Motor neuron (in vitro differentiated cells): ENCODE results near the gene KRT7. TPM values are rescaled to one million over a fixed set of nuclear protein-coding genes. Genes with fewer than 3 reads are reported as not detected.

Experiments used
- ATAC-seq, 8 experiments: fragments of 200-7000 bp; cut with Tn5 transposase; replicated peaks in 6 of 8; 2 replicates each; pipeline ENCODE4 v1.8.0; 2021; ENCODE audit warnings: mild to moderate bottlenecking in 8 of 8, moderate library complexity in 8 of 8
- H3K27ac ChIP-seq, 2 donors: fragments of 250-450 bp; sonication (Bioruptor Pico); 2 replicates each; pipeline ENCODE4 v1.9.0; 2021; ENCODE audit warnings: antibody characterized with exemption in 2 of 2, mild to moderate bottlenecking in 2 of 2, moderate library complexity in 1 of 2
- H3K4me1 ChIP-seq, 2 donors: fragments of 250-450 bp; sonication (Bioruptor Pico); replicated peaks in 1 of 2; 2 replicates each; pipeline ENCODE4 v1.6.1; 2021; ENCODE audit warnings: antibody characterized with exemption in 2 of 2, mild to moderate bottlenecking in 2 of 2, moderate library complexity in 1 of 2
- H3K4me3 ChIP-seq, 5 donors: fragments of 250-450 bp; sonication (Bioruptor Pico); 2 replicates each; pipeline ENCODE4 v1.9.0; 2021; ENCODE audit warnings: antibody characterized with exemption in 5 of 5, mild to moderate bottlenecking in 5 of 5, moderate library complexity in 4 of 5
- WGBS, 10 experiments: fragments of 450-650 bp; shearing (Covaris generic); methylation state at CpG; one replicate each; pipeline ENCODE4 v1.0.0; 2022; 5-methylcytosine and 5-hydroxymethylcytosine counted together
- in situ Hi-C, 9 experiments: fragments of 400-800 bp; cut with MboI; loops; one replicate each; pipeline ENCODE4 v1.15.0; 2021; ENCODE audit warnings: low sequenced_read_pairs in 9 of 9, low pct_unique_long_range_greater_than_20kb in 2 of 9; ENCODE audit not compliant: unreplicated experiment in 9 of 9
- total RNA-seq, 8 experiments: library from RNA; unstranded; fragments of 300-600 nt; gene quantifications; 2 replicates each; pipeline versions ENCODE4 v1.2.3 to v1.2.4, GENCODE V29; 2022

Gene KRT7
- total RNA-seq, 8 experiments from 2014 or later = 0.78 to 5.8 (median 2.4) TPM; not detected in 2

DNA sequence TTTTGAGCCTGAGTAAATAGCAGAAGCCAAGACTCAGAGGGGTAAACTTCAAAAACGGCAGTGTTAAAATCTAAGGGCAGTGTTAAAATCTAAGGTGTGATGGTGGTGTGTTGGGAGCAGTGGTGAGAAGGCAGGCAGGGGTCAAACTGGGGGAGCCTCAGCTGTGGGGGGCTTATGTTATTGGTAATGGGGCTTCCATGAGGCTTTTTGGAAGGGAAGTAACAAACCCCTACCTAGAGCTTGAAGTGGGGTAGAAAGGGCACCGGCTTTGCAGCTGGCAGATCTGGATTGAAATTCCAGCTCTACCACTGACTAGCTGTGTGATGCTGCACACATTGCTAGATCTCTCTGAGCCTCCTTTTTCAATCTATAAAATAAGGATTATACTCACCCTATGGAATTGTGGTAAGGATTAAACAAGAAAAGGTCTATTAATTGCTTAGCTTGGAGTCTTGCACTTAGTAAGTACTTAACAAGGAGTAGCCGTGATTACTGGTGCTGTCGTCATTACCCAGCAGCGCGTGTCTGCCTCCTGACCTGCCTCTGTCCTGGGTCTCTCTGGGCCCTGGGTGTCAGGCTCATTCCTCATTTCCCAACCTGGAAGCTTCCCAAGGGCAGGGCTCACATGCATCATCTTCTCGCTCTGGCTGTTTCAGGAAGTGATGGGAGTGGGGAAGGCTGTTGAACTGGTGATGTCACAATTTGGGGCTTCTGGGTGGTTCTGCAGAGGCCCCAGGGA lies 22.7 kb upstream of the KRT7 start:
- WGBS, 10 experiments = 48 to 80% (median 69%) methylated on average over 1 to 5 of the region's 7 CpGs; no CpG with 5 or more reads in 4 of the 10 experiments
- H3K4me3 ChIP-seq = no peak overlapping the region
- H3K4me1 ChIP-seq = no peaks in the 10 kb centered on the region
- no peak overlapping the region for H3K27ac ChIP-seq
- in situ Hi-C loops = no loop called here
- peak in 2 of 8 experiments; percentile 68 to 89 for ATAC-seq

GRCh38 chr12:52210925-52211650 lies 22.0 kb upstream of the KRT7 start:
- 38 to 90% (median 63%) methylated on average over 2 to 7 of the region's 10 CpGs; no CpG with 5 or more reads in 2 of the 10 experiments for WGBS, 10 experiments
- Histone ChIP-seq H3K27ac (no peak overlapping the region), H3K4me3 (no peak overlapping the region), H3K4me1 (no peaks in the 10 kb centered on the region)
- in situ Hi-C loops = no loop called here
- no peak for ATAC-seq

- 17 to 100% (median 87%) methylated on average over 1 to 4 of the region's 13 CpGs; no CpG with 5 or more reads in 7 of the 10 experiments for WGBS, 10 experiments
- ATAC-seq = no peak
- Histone ChIP-seq H3K4me1 (no peaks in the 10 kb centered on the region), H3K27ac (no peak overlapping the region), H3K4me3 (no peak overlapping the region)
- in situ Hi-C loops = no loop called here
Observed at GRCh38 chr12:52211716-52212585, 21.1 kb upstream of the KRT7 start.

- Histone ChIP-seq H3K4me3 (no peak overlapping the region), H3K27ac (no peak overlapping the region), H3K4me1 (no peaks in the 10 kb centered on the region)
- 40 to 100% (median 90%) methylated on average over 2 to 7 of the region's 13 CpGs; no CpG with 5 or more reads in 5 of the 10 experiments for WGBS, 10 experiments
- ATAC-seq = no peak
- in situ Hi-C loops = no loop called here
Observed at GRCh38 chr12:52212701-52213563, 20.1 kb upstream of the KRT7 start.

GRCh38 chr12:52213564-52214420 lies 19.3 kb upstream of the KRT7 start:
- 13 to 51% (median 36%) methylated on average over 1 to 9 of the region's 13 CpGs; no CpG with 5 or more reads in 5 of the 10 experiments for WGBS, 10 experiments
- in situ Hi-C loops = no loop called here
- H3K4me1 ChIP-seq = no peaks in the 10 kb centered on the region
- peak; percentile 60 to 97 (median 86) for ATAC-seq
- H3K27ac ChIP-seq = no peak overlapping the region
- no peak overlapping the region for H3K4me3 ChIP-seq

GRCh38 chr12:52214421-52214802 lies 18.6 kb upstream of the KRT7 start:
- Histone ChIP-seq H3K4me3 (no peak overlapping the region), H3K27ac (no peak overlapping the region), H3K4me1 (no peaks in the 10 kb centered on the region)
- 0 to 60% (median 60%) methylated on average over 1 to 2 of the region's 3 CpGs; no CpG with 5 or more reads in 7 of the 10 experiments for WGBS, 10 experiments
- no peak for ATAC-seq
- in situ Hi-C loops = no loop called here

GRCh38 chr12:52215587-52216031 lies 17.4 kb upstream of the KRT7 start:
- Histone ChIP-seq H3K4me1 (no peaks in the 10 kb centered on the region), H3K27ac (no peak overlapping the region), H3K4me3 (no peak overlapping the region)
- in situ Hi-C loops = loop anchor here in 1 of 9 experiments (5.0 kb wide), 1 partner anchor 48 kb away; no protein-coding TSS in a partner anchor
- WGBS, 10 experiments = 53 to 88% (median 68%) methylated on average over 3 to 5 of the region's 7 CpGs; no CpG with 5 or more reads in 6 of the 10 experiments
- peak in 5 of 8 experiments; percentile 54 to 78 (median 74) for ATAC-seq

DNA sequence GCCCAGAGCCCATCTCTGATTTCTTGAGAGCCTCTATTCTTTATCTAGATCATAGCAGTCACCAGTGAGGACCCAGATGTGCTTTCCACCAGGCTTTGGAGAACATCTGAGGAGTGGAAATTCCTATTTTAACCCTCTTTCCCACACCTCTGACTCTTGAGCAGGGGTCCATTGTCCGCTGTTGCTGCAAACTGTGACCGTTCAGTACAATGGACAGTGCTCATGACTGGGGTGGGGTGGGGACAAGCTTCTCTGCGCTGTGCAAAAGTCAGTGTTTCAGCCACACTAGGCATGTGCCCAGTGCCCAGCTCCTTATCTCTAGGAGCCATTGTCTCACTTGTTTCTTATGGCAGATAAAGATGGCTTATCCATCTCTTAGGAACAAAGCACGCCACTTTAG lies 16.9 kb upstream of the KRT7 start:
- ATAC-seq = peak in 1 of 8 experiments; percentile 17
- WGBS, 10 experiments = 45 to 100% (median 74%) methylated on average over 1 to 4 of the region's 4 CpGs; no CpG with 5 or more reads in 6 of the 10 experiments
- Histone ChIP-seq H3K4me1 (no peaks in the 10 kb centered on the region), H3K27ac (no peak overlapping the region), H3K4me3 (no peak overlapping the region)
- in situ Hi-C loops = loop anchor here in 1 of 9 experiments (5.0 kb wide), 1 partner anchor 49 kb away; no protein-coding TSS in a partner anchor

DNA sequence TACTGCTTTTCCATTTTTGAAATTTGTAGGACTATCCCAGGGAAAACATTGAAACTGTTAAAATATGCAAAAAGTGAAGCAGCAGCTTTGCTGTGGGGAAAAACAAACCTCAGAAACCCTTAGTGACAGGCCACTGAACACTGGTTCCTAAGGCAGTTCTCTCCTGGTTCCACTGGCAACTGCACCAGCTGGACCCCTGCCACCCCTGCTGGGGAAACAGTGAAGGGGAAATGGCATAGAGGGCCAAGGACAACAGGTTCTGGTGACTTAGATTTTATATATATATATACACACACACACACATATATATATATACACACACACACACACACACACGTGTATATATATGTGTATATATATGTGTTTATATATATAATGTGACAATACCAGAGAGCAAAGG lies 16.2 kb upstream of the KRT7 start:
- H3K27ac ChIP-seq = no peak overlapping the region
- ATAC-seq = no peak
- H3K4me3 ChIP-seq = no peak overlapping the region
- in situ Hi-C loops = loop anchor here in 1 of 9 experiments (5.0 kb wide), 1 partner anchor 50 kb away; no protein-coding TSS in a partner anchor
- no CpG with 5 or more reads among the region's 1 CpG for WGBS, 10 experiments
- H3K4me1 ChIP-seq = no peaks in the 10 kb centered on the region

- ATAC-seq = no peak
- Histone ChIP-seq H3K27ac (no peak overlapping the region), H3K4me3 (no peak overlapping the region), H3K4me1 (no peaks in the 10 kb centered on the region)
- 14 to 80% (median 47%) methylated on average over 1 to 5 of the region's 5 CpGs; no CpG with 5 or more reads in 6 of the 10 experiments for WGBS, 10 experiments
- in situ Hi-C loops = loop anchor here in 1 of 9 experiments (5.0 kb wide), 1 partner anchor 50 kb away; no protein-coding TSS in a partner anchor
Observed at GRCh38 chr12:52217223-52217622, 15.8 kb upstream of the KRT7 start.

- H3K27ac ChIP-seq = no peak overlapping the region
- in situ Hi-C loops = loop anchor here in 1 of 9 experiments (5.0 kb wide), 1 partner anchor 51 kb away; no protein-coding TSS in a partner anchor
- H3K4me1 ChIP-seq = no peaks in the 10 kb centered on the region
- WGBS, 10 experiments = 43 to 100% (median 90%) methylated on average over 1 to 4 of the region's 4 CpGs; no CpG with 5 or more reads in 1 of the 10 experiments
- H3K4me3 ChIP-seq = no peak overlapping the region
- no peak for ATAC-seq
Observed at GRCh38 chr12:52218001-52218400, 15.0 kb upstream of the KRT7 start.
